Ovary (tissue), 3 donors: ENCODE results near the gene ZNF680.

Experiments
- CTCF ChIP-seq, 3 donors: fragments of 450-650 bp in 2 of 3; fragments of 200-600 bp in 1 of 3; IDR thresholded peaks; one replicate each; pipeline versions ENCODE4 v1.5.1 to v1.8.0; 2016 to 2022; ENCODE audit warnings: antibody characterized with exemption in 3 of 3, mild to moderate bottlenecking in 1 of 3
- EP300 ChIP-seq: sonication (generic); formaldehyde crosslinking; IDR thresholded peaks from one replicate; pipeline ENCODE4 v1.6.1; 2017; ENCODE audit warnings: antibody characterized with exemption
- donor health status: DM: no; HTN: no; CAD: no.

GRCh38 chr7:64558781-64559180, 4.1 kb downstream of the ZNF680 start:
- TF ChIP-seq CTCF (IDR thresholded peaks at IDR 0.05) (no peak), EP300 (no peak)
